Suppressor macrophage treated with lipopolysaccharide for 4 hours (primary cell): ENCODE data around the gene TSHR.
"Not testable (repeated sequence)": the region's sequence is repeated elsewhere in the genome, so short reads cannot be mapped to it uniquely, and the experiment has no call there.

Experiments
- DNase-seq: peaks from one replicate; pipeline ENCODE4 v3.0.0-alpha.2; 2020

The TSHR gene

GRCh38 chr14:80953211-80953610 is 2.2 kb upstream of the TSHR start:
- DNase-seq = not testable (repeated sequence)

DNA sequence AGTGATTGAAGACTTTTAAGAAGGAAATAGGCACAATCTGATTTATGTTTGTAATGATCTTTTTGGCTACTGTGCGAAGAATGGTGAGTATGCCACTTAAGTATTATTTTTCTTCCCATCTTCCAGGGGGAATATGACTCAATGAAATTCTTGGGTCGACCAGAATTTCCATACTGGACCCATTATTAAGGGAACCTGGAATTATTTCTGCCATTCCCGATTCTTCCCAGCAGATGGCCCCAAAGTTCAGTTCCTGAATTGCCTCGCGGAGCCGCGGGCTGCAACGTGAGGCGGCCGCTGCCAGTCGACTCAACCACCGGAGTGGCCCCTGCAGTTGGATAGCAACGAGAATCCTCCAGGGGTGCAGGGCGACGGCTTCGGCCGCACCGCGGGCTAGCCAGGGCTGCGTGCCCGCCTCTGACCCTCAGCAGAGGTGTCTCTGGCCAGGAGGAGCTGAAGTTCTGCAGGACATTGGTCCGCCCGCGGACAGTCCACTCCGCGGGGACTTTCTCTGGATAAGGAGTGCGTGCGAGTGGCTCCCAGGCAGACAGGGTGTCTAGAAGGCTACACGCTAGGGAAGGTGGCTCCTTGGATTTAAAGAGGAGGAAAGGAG is 628 bp upstream of the TSHR start:
- DNase-seq = peak; percentile 89

- no peak for DNase-seq
Observed at GRCh38 chr14:80956102-80956501, 681 bp downstream of the TSHR start.

DNA sequence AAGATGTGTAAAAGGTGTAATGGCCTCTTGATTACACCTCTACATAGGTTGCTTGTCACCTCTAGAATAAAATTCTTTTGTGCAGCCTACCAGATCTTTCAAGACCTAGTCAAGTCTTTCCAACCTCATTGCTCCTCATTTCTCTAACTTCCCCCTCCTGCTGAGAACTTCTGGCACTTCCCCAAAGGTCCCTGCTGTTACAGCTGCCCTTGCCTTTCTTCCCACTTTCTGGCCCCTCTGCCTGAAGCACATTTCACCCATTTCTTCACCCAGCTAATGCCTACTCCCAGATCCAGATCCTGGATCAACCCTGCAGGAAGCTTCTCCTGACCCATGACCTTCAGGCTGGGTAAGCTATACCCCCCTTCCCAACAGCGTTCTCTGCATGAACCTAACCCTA is 1.5 kb downstream of the TSHR start:
- DNase-seq = peak; percentile 33

GRCh38 chr14:80957613-80958012 is 2.2 kb downstream of the TSHR start:
- DNase-seq = no peak

GRCh38 chr14:80958226-80958625 is 2.8 kb downstream of the TSHR start:
- no peak for DNase-seq

- no peak for DNase-seq
Observed at GRCh38 chr14:80958939-80959338, 3.5 kb downstream of the TSHR start.

GRCh38 chr14:80959496-80959895 is 4.1 kb downstream of the TSHR start:
- DNase-seq = peak; percentile 55

- DNase-seq = no peak
Observed at GRCh38 chr14:80965037-80965436, 9.6 kb downstream of the TSHR start.

DNA sequence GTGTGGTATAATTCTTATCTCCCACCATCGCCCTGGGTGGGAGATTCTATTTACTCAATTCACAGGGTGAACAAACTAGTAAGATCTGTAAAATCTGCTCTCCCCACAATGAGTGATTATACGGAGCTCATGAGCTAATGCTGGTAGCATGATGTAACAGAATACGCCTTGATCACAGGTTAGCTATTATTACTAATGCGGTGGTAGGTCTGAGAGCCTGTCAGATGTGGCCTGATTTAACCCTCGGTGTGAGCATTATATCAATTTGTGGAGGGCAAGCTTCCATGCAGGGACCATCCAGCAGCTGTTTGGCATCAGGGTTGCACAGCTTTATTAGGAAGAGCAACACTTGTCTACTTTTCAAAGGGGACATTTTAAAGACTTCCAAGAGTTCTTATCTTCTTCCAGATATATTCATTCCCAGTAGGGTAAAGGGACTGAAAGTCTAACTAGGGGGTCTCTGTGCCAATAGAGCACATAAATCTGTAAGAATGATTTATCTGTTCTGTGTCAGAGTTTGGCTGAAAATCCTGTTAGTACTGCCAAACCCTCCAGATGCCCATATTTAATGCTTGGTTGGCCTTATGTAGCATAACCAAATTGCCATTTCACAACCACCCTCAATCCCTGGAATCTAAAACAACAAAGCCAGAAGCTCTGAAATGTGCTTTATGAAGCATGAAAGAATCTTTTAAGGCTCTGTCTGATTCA is 18.7 kb downstream of the TSHR start:
- DNase-seq = no peak

DNA sequence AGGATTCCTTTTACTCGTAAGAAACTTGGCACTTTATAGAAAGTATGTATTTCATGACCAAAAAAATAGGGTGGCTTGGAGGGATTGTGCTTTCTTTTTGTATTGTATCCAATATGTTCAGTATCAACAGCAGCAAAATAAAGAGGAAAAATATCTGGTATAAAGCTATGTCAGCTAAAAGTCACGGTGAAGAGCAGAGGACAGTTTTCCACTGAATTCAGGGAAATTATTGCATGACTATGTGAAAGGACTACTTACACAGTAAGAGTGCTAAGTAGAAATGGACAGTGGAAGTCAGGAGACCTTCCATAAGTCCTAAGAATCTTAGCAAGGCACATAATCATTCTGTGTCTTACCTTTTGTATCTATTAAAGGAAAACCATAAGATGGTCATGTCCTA is 19.3 kb downstream of the TSHR start:
- no peak for DNase-seq

GRCh38 chr14:80977221-80977620 is 21.8 kb downstream of the TSHR start:
- DNase-seq = no peak

GRCh38 chr14:80978403-80978802 is 23.0 kb downstream of the TSHR start:
- DNase-seq = no peak

DNA sequence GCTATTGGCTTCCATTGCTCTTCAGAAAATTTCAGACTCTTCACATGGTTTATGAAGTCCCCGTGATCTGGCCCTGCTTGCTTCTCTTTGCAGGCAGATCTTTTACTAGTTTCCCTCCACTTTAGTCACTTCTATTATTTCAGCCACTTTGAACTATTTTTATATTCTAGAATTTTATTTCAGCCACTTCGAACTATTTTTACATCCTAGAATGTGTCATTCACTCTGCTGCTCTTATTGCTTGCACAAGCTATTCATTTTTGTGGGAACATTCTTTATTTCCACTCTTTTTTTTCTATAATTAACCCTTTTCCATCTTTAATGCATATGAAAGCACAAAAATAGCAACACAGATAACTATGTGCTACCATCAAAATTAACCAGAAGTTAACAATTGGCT is 24.5 kb downstream of the TSHR start:
- no peak for DNase-seq

DNA sequence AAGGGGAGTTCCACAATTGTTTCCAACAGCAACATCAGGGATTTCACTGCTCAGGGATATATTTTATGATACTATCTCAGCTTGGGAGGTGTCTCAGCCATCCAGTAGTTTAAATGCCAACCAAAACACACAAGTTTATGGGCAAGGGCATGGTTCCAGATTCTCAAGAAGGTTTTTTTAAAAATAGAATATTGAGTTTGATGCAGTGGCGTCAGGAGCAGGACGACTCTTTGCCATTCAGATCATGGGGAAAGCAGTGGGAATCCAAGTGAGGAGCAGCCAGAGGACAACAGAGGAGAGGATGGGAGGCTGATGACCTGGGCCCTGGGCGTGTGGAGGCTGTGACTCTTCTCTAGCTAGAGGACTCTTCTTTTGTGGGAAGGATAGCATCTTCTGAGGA is 25.7 kb downstream of the TSHR start:
- no peak for DNase-seq

DNA sequence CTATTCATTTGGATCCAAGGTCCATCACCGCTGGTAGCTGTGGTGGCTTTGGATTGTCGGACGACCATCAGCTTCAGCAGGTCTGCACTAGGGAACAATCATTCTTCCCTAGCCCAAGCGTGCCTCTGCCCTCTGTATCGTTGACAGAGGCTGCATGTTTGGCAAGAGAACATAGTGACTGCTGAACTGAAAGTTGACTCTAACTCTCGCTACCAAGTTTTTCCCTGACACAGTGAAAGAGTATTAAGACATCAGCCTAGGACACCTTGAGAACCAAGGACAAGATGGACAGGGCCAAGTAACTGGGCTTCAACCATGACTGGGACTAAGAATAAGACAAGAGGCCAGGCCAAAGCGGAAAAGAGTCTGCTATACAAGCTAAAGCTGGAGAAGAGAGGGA is 26.3 kb downstream of the TSHR start:
- no peak for DNase-seq

DNA sequence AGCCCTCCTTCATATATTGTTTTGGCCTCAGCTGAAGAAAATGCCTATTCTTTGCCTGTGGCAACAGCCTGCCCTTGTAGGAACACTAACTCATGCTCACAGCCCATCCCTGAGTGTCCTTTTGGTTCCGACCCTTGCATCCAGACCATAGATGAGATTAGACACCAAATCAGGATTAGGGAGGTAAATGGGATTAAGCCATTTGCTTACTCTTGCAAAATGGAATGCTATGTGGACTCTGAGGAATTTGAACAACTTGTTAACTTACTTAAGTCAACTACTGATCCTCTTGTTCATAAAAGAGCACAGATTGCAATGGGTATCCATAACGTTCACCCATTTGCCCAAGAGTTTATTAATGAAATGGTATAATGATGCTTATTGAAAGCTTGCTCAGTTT is 27.3 kb downstream of the TSHR start:
- DNase-seq = no peak

GRCh38 chr14:80987235-80988032 is 32.0 kb downstream of the TSHR start:
- DNase-seq = peak; percentile 72

DNA sequence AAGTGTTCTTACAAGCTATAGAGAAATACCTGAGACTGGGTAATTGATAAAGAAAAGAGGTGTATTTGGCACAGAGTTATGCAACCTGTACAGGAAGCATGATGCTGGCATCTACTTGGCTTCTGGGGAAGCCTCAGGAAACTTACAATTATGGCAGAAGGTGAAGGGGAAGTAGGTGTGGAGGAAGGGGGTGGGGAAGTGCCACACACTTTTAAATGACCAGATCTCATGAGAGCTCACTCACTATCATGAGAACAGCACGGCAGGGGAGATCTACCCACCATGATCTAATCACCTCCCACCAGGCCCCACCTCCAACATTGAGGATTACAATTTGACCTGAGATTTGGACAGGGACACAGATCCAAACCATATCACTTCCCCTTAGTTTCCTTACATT is 32.8 kb downstream of the TSHR start:
- DNase-seq = no peak

- peak; percentile 11 for DNase-seq
Observed at GRCh38 chr14:80988735-80989429, 33.5 kb downstream of the TSHR start.

DNA sequence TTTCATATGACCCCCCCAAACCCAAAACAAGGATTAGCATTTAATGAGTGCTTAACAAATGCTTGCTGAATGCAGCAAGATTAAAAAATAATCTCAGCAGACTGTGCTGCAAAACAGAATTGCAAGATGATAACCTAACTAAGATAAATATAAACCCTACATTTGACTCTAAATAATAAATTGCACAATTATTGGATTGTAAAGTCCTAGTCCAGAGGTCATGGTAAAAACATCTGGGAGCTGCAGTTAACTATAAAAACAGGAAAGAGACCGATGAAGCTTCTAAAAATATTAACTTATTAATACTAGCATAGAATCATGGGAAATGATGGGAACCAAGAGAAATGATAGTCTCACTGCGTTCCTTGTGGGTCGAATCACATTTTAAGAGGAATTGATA is 37.2 kb downstream of the TSHR start:
- no peak for DNase-seq

GRCh38 chr14:80996049-80996901 is 40.9 kb downstream of the TSHR start:
- peak; percentile 92 for DNase-seq

GRCh38 chr14:81001447-81001846 is 46.0 kb downstream of the TSHR start:
- no peak for DNase-seq
